ENCODE results near the gene ALAS1.

Gene ALAS1

GRCh38 chr3:52222319-52223221 lies 24.6 kb downstream of the ALAS1 start:
- Histone ChIP-seq H2AFZ (ENCODE audit: low read depth, low read length) (no peak overlapping the region), H3K4me3 (ENCODE audit: low read length) (no peak overlapping the region), H3K27ac (ENCODE audit: low read length) (no peak overlapping the region), H3K9ac (ENCODE audit: low read length) (no peak overlapping the region), H3K4me1 (ENCODE audit: low read length) (peaks cover 29% of the 10 kb centered on the region), H3K9me3 (ENCODE audit: insufficient read depth, low read length) (no peaks in the 10 kb centered on the region), H3K27me3 (ENCODE audit: low read depth, low read length) (no peaks in the 10 kb centered on the region), H4K20me1 (ENCODE audit: insufficient read depth, low read length) (peaks cover 38% of the 10 kb centered on the region), H3K4me2 (ENCODE audit: low read length) (no peak overlapping the region), H3K36me3 (replicated peaks; ENCODE audit: low read depth, low read length) (peaks cover 41% of the 10 kb centered on the region), H3K79me2 (ENCODE audit: low read length) (peaks cover 62% of the 10 kb centered on the region)
- TF ChIP-seq EZH2phosphoT487 (IDR thresholded peaks at IDR 0.05; ENCODE audit: low read depth) = no peak
- TF ChIP-seq, protein P1, sequence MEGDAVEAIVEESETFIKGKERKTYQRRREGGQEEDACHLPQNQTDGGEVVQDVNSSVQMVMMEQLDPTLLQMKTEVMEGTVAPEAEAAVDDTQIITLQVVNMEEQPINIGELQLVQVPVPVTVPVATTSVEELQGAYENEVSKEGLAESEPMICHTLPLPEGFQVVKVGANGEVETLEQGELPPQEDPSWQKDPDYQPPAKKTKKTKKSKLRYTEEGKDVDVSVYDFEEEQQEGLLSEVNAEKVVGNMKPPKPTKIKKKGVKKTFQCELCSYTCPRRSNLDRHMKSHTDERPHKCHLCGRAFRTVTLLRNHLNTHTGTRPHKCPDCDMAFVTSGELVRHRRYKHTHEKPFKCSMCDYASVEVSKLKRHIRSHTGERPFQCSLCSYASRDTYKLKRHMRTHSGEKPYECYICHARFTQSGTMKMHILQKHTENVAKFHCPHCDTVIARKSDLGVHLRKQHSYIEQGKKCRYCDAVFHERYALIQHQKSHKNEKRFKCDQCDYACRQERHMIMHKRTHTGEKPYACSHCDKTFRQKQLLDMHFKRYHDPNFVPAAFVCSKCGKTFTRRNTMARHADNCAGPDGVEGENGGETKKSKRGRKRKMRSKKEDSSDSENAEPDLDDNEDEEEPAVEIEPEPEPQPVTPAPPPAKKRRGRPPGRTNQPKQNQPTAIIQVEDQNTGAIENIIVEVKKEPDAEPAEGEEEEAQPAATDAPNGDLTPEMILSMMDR (IDR thresholded peaks at IDR 0.05; ENCODE audit: low read depth, low read length) = no peak

DNA sequence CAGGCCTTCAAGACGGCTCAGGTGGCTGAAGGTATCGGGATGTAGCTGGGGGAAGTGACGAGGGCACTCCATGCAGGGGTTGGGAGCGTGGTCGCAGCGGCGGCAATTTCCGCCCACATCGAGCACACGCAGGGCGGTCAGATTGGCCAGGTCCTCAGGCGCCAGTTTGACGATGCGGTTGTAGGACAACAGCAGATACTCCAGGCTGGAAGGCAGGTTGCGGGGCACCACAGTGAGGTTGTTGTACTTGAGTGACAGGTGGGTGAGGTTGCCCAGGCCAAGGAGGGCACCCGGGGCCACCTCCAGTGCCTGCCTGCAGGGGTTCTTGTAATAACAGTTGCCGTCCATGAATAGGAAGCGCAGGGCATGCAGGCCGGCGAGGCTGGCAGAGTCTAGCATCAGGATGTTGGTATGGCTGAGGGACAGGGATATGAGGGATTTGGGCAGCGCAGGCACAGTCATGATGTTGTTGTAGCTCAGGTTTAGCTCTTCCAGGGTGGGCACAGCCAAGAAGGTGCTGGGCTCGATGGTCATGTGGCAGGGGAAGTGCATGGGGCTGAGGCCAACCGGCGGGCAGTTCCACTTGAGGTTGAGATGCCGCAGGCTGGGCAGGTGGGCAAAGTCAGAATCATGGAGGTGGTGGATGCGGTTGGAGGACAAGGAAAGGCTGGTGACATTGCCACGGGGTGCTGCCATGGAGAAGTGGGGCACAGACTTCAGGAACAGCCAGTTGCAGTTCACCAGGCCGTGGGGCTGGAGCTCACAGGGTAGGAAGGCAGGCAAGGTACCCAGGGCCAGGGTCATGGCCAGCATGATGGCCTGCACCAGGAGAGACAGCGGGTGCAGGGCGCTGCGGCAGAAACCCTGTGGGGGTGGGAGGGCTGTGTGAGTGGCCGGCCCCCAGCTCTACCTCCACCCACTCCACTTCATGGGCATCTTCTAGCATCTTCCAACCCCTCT lies 25.8 kb downstream of the ALAS1 start:
- Histone ChIP-seq H3K27ac (ENCODE audit: low read length) (peak overlapping the region; percentile 82; the same call in 1 of the 2 replicates), H4K20me1 (ENCODE audit: insufficient read depth, low read length) (peaks cover 38% of the 10 kb centered on the region), H3K9me3 (ENCODE audit: insufficient read depth, low read length) (no peaks in the 10 kb centered on the region), H3K4me2 (ENCODE audit: low read length) (peak overlapping the region; percentile 95), H3K79me2 (ENCODE audit: low read length) (peaks cover 62% of the 10 kb centered on the region), H3K4me3 (ENCODE audit: low read length) (peak overlapping the region; percentile 83), H3K9ac (ENCODE audit: low read length) (peak overlapping the region; percentile 77), H3K27me3 (ENCODE audit: low read depth, low read length) (no peaks in the 10 kb centered on the region), H3K4me1 (ENCODE audit: low read length) (peaks cover 29% of the 10 kb centered on the region), H3K36me3 (replicated peaks; ENCODE audit: low read depth, low read length) (peaks cover 38% of the 10 kb centered on the region), H2AFZ (ENCODE audit: low read depth, low read length) (no peak overlapping the region)
- TF ChIP-seq EZH2phosphoT487 (IDR thresholded peaks at IDR 0.05; ENCODE audit: low read depth) = no peak
- TF ChIP-seq, protein P1 (IDR thresholded peaks at IDR 0.05; ENCODE audit: low read depth, low read length) = no peak

- no peak for TF ChIP-seq EZH2phosphoT487 (IDR thresholded peaks at IDR 0.05; ENCODE audit: low read depth)
- TF ChIP-seq, protein P1 (IDR thresholded peaks at IDR 0.05; ENCODE audit: low read depth, low read length) = no peak
- Histone ChIP-seq H3K27ac (ENCODE audit: low read length) (peak within 1 kb of the TSS; percentile 82), H3K36me3 (replicated peaks; ENCODE audit: low read depth, low read length) (peaks cover 33% of the 10 kb centered on the region), H2AFZ (ENCODE audit: low read depth, low read length) (no peak within 1 kb of the TSS), H3K4me1 (ENCODE audit: low read length) (peaks cover 27% of the 10 kb centered on the region), H3K79me2 (ENCODE audit: low read length) (peaks cover 48% of the 10 kb centered on the region), H3K9ac (ENCODE audit: low read length) (peak within 1 kb of the TSS; percentile 77), H3K9me3 (ENCODE audit: insufficient read depth, low read length) (no peaks in the 10 kb centered on the region), H4K20me1 (ENCODE audit: insufficient read depth, low read length) (peaks cover 24% of the 10 kb centered on the region), H3K4me3 (ENCODE audit: low read length) (peak within 1 kb of the TSS; percentile 83), H3K4me2 (ENCODE audit: low read length) (peak within 1 kb of the TSS; percentile 95), H3K27me3 (ENCODE audit: low read depth, low read length) (no peaks in the 10 kb centered on the region)
Measured at GRCh38 chr3:52225452-52226228, 27.7 kb downstream of the ALAS1 start, which contains the start of gene TLR9. TLR9 (minus strand) TSS chr3:52225645; CDS start chr3:52225529, 116 bp downstream.
